SK-N-SH treated with all-trans-retinoic acid at 6 μM for 48 hours (cell line): Measurements from ENCODE around the gene CALML5.

ENCODE experiments used
- ARNTL ChIP-seq: fragments of 450-650 bp; formaldehyde crosslinking; IDR thresholded peaks from 2 replicates; pipeline ENCODE4 v1.5.0; 2020; ENCODE audit warnings: low read depth, mild to moderate bottlenecking, moderate library complexity, borderline replicate concordance
- ESRRG ChIP-seq: fragments of 250-450 bp; sonication (Bioruptor Pico); IDR thresholded peaks from 2 replicates; pipeline ENCODE4 v1.6.1; 2021; ENCODE audit warnings: mild to moderate bottlenecking

- TF ChIP-seq ARNTL (CRISPR knock-in tag): no peak
- no peak for TF ChIP-seq ESRRG (CRISPR knock-in tag)
Measured at GRCh38 chr10:5508786-5509185, 9.4 kb upstream of the CALML5 start.
